Activated CD8-positive, alpha-beta memory T cell treated with anti-CD3 and anti-CD28 coated beads, Interleukin-2, amount 50 U/mL, for 1 hour (primary cell): Measurements from ENCODE around the gene SARS1.
"Not testable (repeated sequence)": the region's sequence is repeated elsewhere in the genome, so short reads cannot be mapped to it uniquely, and the experiment has no call there.

ENCODE experiments used
- DNase-seq: peaks from one replicate; pipeline ENCODE4 v3.0.0-alpha.2; 2020; ENCODE audit errors: extremely low read depth

Gene SARS1

DNA sequence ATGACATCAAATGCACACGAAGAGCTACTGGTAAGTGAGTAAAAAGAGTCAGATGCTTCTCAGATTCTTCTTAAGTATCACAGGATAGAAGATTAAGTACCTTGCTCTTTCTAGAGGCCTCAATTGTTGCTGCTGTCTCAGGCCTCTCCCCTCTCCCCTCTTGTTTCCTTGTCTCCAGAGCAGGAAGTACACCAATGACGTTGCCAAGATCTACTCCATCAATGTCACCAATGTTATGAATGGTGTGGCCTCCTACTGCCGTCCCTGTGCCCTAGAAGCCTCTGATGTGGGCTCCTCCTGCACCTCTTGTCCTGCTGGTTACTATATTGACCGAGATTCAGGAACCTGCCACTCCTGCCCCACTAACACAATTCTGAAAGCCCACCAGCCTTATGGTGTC lies 21.3 kb upstream of the SARS1 start:
- DNase-seq: no peak

DNA sequence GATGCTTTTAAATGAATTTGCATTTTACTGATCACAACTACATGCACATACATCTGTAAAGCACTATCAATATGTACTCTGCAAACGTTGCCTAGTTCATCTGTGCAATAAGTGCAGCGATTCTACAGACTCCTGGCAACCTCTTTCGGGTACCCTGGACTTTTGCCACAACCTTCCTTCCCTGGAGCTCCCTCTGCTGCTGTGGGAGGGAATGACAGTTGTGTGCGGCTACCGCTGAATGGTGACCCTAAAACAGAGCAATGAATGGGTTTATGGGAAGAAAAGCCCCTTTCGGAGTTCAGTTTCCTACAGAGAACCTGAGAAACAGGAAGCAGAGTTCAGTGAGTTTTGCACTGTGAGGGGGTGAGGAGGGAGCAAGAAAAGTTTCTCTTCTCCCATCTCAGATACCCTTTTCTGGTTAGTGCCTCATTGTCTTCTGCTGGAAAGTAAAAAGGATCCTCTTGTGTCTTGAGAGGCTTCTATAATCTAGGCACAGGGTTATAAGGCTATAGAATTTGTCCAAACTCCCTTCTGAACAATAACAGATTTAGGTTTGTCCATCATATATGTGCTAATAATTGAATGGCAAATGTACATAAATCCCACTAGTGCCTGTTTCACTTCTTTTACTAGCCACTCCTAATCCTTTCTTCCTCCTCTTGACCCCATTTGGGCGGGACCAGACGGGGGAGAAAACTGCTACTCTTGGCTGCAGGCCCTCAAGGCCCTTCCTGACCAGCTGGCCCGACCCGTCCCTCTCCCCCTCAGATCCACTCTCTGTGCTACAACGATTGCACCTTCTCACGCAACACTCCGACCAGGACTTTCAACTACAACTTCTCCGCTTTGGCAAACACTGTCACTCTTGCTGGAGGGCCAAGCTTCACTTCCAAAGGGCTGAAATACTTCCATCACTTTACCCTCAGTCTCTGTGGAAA lies 19.8 kb upstream of the SARS1 start:
- DNase-seq: no peak

DNA sequence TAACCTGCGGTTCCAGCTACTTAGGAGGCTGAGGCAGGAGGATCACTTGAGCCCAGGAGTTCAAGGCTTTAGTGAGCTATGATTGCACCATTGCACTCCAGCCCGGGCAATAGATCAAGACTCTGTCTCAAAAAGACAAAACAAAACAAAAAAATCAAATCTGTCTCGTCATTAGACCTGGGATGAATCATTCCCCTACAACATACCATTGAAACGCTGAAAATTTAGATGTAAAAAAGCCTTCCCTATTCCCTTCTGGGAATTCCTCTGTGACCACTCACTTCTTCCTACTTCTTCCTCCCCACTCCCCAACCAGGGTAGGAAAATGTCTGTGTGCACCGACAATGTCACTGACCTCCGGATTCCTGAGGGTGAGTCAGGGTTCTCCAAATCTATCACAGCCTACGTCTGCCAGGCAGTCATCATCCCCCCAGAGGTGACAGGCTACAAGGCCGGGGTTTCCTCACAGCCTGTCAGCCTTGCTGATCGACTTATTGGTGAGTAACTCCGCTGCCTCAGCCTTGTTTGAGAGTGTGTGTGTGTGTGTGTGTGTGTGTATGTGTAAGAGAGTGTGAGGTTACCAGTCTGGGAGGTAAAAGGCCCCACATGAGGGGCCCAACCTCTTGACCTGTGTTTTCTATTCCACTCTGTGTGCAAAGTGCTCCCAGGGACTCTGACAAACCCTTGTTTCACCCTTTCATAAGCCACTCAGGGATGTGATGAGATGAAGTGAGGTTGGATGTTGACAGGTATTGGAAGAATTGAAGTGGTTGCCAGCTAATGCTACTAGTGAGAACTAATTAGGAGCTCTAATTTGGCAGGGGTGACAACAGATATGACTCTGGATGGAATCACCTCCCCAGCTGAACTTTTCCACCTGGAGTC lies 16.3 kb upstream of the SARS1 start:
- DNase-seq: no peak

DNA sequence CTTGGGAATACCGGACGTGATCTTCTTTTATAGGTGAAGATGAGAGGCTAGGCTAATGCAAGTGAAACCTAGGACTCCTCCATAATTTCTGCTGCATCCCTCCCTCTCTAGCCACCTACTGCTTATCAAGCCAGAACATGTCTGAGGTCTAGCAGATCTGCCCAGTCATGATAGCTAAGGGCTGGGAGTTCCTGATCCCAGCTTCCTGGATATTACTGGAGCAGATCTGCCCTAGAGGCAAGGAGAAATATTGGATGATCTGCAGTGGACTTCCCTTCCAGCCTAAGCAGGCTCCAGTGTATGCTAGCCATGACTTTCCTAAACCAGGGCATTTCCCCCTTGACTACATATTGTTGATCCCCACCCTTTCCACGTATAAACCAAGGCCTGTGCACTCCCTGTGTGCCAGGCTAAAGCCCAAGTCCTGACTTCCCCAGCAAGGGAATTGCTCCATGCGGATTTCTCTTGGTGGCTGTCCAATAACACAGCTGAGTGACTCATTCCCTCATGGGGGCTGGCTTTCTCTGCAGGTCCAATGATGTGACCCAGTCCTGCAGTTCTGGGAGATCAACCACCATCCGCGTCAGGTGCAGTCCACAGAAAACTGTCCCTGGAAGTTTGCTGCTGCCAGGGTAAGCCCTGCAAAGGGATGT lies 15.5 kb upstream of the SARS1 start:
- no peak for DNase-seq

DNA sequence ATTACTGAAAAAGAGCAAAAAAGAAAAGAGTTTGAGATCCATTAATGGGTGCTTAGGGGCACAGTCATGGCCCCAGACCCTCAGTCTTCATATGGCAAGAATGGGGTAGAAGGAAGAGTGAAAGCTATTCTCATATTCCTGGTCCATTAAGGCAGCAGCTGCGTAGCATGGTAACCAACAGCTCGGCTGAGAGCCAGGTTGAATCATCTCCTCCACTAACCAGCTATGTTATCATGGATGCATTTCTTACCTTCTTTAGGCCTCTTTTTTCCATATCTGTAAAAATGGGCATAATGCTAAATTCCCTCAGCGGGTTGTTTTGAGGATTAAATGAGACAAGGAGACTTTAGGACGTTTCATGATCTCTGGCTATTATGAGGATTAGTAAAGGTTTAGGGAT lies 15.0 kb upstream of the SARS1 start:
- DNase-seq: no peak

DNA sequence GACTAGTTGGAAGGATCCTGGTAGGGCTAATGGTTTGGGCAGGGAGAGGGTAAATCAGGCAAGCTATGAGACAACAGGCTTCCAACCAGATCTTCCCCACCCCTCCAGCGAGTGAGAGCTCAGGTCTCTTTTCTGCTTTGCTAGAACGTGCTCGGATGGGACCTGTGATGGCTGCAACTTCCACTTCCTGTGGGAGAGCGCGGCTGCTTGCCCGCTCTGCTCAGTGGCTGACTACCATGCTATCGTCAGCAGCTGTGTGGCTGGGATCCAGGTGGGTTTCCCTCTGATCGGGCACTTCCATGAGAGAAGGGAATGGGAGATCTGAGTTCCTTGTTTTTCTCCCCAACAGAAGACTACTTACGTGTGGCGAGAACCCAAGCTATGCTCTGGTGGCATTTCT lies 14.0 kb upstream of the SARS1 start:
- DNase-seq: no peak

DNA sequence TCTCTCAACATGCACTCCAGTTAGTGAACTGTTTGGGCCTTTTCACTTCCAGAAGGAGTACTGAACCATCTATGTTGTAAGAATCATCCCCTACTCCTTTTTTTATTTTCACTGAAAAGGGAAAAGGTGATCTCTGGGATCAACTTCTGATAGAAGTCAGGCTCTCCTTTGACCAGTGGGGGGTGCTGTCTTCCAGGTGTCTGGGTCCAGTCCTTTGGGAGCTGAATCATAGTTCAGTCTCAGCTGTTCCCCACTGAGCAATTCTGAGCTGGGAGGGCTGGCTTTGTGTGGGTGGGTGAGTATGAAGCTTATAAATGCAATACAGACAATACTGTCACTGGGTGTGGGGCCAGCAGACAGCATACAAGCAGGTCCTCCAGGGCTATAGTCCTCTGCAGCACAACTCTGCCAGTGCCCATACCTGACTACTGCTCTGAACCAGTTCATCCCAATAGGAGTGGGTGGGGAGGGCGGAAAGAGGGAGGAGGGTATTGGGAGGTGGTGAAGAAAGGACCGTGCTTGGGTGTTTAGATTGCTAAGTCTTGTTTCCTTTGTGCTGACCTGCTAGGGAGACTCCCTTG lies 12.5 kb upstream of the SARS1 start:
- DNase-seq: no peak

DNA sequence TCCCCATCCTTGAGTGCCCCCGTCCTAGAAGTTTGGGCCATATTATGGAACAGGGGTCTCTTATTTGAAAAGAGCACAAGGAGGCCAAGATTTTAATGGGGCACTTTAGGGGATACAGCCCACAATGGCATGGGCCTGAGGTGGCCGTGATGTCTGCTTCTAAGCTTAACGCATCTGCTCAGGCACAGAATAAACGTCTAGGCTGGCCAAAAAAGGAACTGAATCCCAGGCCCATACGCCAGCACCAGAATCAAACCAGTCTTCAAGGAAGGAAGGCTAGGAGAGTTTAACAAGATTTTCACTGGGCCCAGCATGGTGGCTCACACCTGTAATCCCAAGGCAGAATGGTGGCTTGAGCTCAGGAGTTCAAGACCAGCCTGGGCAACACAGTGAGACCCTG lies 9.2 kb upstream of the SARS1 start:
- DNase-seq: no peak

DNA sequence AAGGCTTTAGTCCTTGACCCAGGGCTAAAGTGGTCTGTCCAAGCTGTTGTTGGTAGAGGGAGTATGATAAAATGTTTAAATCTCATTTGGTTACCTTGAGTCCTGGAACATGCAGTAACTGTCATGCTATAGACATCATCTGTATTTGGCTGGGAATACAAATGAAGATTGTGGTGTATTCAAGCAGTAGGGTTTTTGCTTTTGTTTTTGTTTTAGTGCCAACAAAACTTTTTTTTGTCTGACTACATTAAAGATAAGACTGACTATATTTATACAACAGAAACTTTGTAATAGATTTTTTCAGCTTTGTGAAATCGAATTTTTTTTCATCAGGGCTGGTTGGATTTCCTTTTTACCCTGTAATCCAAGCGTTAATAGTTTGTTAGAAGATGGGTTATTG lies 7.4 kb upstream of the SARS1 start:
- no peak for DNase-seq

DNA sequence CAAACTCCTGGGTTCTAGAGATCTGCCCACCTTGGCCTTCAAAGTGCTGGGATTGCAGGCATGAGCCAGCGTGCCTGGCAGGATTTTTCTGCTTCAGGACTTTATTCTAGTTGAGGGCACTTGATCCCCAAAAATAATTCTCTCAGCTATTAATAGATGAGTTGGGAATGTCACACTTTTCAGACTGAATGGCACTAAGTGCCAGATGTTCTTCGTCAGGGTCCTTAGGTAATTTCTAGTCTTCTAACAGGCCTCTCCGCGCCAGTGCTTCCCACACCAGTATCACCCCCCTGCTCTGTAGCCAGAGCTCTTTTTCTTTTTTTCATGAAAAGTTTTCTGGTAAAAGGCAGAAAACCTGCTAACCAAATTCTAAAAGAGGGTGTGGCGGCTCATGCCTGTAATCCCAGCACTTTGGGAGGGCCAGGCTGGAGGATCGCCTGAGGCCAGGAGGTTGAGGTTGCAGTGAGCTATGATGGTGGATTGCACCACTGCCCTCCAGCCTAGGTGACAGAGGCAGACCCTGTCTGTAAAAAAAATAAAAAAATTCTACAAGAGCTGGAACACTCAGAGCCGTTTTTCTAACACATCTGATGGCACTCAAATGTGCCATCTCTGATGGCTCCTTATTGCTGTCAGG lies 6.1 kb upstream of the SARS1 start:
- no peak for DNase-seq

DNA sequence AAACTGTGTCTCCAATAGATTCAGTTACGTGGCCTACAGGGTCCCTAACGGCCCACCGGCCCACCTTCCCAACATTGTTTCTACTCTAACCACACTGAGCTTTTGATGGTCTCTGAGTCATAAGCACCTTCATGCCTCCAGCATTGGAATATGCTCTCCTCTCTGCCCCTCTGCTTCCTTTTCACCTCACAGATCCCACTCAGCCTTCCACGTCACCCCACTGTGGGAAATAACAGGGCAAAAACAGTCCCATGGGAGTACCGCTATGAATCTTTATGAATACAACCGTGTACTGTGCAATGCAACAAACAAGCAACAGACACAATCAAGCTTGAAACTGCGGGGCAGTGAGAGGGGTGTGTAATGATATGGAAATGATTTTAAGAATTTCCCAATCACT lies 5.3 kb upstream of the SARS1 start:
- DNase-seq: no peak

DNA sequence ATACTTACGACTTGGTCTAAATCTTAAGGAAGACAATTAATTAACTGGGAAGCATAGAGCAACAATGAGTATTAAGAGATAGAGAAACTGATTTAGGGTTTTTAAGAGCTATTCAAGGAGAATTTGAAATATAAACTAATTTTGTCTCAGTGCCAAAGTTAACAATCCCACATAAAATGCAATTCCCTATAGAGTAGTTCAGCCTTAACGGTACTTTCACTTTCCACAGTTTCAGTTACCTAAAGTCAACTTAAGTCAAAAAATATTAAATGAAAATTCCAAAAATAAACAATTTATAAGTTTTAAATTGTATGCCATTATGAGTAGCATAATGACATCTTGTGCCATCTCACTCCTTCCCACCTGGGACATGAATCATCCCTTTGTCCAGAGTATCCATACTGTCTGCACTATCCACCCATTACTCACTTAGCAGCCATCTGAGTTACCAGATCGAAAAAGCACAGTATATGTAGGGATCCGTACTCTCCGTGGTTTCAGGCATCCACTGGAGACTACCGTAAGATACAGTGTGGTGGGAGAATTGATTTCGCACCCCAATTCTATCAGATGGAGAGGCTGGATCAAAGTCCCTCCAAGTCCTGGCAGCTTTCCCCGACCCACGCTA lies 4.8 kb upstream of the SARS1 start:
- no peak for DNase-seq

DNA sequence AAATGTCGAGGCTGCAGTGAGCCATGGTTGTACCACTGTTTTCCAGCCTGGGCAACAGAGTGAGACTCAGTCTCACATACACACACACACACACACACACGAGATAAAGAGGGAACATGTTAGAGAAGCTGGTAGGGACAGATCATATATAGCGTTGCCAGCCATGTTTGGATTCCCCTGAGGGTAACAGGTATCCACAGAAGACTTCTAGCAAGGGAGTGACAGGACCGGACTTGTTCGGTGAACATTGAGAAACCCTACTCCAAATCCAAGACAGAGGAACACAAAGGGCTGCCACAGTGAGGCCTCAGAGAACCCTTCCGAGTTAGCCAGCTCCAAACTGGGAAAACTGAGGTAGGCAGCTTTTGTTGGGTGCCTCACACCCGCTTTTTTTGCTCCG lies 3.7 kb upstream of the SARS1 start:
- no peak for DNase-seq

DNA sequence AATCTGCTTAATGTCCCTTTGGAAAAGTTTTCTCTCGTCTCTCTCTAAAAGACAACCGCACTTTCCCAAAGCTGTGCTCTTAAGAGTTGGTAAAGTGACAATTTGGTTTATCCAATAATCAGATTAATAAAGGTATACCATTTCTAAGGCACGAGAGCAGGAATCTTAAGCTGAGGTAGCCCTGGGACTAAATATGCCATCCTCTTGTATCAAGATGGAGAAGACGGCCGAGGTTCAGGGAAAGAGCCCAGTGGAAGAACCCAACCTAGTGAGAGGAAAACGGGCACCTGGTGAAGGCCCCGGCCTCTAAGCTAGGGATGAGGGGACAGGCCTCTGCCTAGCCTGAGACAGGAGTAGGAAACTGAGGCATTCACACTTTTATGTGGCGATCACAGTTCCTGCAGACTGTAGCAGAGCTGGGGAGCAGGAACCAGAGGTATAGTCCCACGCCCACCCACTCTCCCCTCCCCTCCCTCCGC lies 334 bp upstream of the SARS1 start:
- DNase-seq: no peak

DNA sequence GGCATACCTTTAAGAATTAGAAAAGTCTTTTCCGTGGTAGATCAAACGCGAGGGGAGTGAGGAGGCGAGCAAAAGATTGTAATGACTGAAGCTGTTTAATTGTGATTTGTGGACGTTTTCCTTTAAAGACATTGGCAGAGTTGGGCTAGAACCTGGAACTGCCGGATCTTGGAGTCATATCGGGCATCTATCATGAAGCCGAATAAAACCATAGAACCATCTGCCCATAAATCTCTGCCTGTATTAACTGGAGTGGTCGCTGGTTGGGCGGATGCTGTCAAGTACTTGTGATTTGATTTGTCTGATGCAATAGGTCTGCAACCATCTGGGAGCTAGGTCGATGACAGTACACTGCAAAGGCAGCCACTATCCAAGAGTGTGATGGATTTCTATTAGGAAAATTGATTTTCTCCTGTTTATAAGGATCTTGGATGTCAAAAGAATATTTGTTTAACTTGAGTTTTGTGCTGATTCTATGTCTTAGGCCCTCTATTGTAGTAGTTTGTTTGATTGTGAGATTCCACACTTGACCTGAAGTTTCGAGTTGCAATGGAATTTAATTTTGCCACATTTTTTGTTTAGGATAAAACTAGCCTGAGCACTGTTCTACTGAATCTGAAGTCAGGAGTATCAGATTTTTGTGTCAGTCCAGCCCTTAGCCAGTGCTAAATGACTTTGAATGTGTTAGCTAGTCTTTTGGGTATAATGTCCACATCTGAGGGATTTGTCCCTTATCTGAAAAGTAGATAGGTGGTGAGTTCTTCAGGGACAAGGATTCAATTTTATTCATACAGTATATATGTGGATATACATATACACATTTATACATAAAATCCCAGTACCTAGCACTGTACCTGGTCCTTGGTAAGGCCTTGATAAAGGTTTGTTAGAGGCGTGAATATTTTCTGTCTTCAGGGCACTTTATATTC lies 1.2 kb downstream of the SARS1 start:
- no peak for DNase-seq

DNA sequence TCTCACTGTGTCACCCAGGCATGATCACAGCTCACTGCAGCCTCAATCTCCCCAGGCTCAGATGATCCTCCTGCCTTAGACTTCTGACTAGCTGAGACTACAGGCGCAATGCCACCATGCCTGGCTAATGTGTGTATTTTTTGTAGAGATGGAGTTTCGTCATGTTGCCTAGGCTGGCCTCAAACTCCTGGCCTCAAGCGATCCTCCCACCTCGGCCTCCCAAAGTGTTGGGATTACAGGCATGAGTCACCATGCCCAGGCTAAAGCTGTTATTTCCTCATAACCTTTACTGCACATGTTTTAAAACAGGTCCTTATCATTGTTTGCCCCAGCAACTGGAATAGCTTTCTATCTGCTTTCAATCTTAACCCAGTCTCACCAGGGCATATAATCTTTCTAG lies 2.9 kb downstream of the SARS1 start:
- no peak for DNase-seq

DNA sequence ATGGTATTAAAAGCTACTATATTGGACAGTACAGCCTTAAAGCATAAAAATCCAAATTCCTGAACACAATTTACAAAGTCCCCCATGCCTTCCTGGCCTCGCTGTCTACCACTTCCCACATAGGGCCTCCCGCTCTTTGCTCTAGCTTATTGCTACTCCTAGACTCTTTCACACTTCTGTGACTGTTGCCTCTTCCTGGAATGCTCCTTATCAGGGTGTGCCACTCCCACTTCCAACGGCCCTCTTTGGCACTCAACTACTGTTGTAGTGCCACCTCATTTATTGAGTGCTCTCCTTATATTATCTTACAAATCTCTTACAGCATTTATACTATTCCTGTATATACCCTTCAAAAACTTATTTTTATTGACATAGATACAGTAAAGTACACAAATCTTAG lies 4.8 kb downstream of the SARS1 start:
- no peak for DNase-seq

DNA sequence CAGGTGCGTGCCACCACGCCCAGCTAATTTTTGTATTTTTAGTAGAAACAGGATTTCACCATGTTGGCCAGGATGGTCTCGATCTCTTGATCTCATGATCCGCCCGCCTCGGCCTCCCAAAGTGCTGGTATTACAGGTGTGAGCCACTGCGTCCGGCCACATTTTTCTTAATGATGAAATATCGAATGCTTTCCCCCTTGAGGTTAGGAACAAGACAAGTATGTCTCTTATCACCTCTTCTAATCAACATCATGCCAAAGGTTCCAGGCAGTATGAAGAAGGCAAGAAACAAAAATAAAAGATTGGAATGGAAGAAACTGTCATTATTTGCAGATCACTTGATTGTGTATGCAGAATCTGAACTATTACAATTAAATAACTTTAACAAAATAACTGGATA lies 7.5 kb downstream of the SARS1 start:
- not testable (repeated sequence) for DNase-seq

DNA sequence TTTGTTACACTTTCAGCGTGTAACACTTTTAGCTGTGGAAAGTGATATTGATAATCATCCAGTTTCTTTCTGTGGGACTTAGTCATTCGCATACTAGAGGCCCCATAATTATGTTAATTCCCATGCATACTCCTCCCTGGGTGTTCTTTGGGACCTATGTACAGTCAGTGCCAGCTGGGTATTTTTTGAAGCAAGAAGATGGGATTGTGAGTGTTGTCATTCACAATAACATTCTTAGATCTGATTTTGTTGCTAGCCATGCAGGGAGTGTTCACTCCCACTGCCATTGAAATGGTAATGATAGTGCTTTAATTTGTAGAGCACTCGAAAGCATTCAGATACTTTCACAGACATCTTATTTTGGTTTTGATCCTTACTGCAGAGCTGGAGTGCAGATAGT lies 11.6 kb downstream of the SARS1 start:
- no peak for DNase-seq
